ENCODE data around the gene LIMK1. TPM values are rescaled to one million over a fixed set of nuclear protein-coding genes. Genes with fewer than 3 reads are reported as not detected.

LIMK1 gene
- total RNA-seq, 1 donor from 2014 or later: 53.1 TPM

DNA sequence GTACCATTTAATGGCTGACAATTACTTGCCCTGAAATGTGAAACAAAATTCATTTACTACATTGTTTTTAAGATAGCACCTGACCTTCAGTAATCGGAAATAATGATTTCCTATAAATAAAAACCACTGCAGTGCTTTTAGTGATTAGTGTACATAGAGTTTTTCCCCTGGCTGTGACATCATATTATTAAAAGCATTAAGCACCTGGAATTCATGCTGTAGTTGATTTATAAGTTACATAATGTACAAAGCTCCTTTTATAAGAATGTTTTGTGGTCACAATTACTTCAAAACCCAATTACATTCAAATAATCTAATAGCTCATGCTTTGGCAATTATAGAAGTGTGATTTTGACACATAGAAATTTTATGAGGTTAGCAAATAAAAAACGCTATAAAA lies 46.3 kb downstream of the LIMK1 start:
- Histone ChIP-seq H3K4me1 (no peaks in the 10 kb centered on the region), H3K27ac (no peak overlapping the region), H3K36me3 (no peaks in the 10 kb centered on the region), H3K9me3 (no peaks in the 10 kb centered on the region), H3K4me3 (no peak overlapping the region), H3K27me3 (no peaks in the 10 kb centered on the region)
- intact Hi-C loops (cut with DNase I): no loop called here
- TF ChIP-seq, protein P1, sequence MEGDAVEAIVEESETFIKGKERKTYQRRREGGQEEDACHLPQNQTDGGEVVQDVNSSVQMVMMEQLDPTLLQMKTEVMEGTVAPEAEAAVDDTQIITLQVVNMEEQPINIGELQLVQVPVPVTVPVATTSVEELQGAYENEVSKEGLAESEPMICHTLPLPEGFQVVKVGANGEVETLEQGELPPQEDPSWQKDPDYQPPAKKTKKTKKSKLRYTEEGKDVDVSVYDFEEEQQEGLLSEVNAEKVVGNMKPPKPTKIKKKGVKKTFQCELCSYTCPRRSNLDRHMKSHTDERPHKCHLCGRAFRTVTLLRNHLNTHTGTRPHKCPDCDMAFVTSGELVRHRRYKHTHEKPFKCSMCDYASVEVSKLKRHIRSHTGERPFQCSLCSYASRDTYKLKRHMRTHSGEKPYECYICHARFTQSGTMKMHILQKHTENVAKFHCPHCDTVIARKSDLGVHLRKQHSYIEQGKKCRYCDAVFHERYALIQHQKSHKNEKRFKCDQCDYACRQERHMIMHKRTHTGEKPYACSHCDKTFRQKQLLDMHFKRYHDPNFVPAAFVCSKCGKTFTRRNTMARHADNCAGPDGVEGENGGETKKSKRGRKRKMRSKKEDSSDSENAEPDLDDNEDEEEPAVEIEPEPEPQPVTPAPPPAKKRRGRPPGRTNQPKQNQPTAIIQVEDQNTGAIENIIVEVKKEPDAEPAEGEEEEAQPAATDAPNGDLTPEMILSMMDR (IDR thresholded peaks at IDR 0.05): no peak
- DNase-seq (no peak), ATAC-seq (no peak)

DNA sequence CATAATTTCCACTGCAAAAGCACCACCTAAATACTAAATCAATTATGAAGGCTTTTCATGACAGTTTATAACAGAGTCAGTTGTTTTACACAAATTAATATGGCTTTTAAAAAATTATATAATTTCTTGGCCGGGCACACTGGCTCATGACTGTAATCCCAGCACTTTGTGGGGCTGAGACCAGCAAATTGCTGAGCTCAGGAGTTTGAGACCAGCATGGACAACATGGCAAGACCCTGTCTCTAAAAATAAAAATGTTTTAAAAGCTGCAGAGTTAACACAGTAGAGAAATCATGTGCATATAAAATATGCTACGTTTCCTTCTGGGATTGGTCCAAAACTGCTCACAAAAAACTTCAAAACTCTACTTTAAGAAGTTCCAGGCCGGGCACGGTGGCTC lies 46.9 kb downstream of the LIMK1 start:
- H3K4me3 ChIP-seq: no peak overlapping the region
- ATAC-seq: no peak

DNA sequence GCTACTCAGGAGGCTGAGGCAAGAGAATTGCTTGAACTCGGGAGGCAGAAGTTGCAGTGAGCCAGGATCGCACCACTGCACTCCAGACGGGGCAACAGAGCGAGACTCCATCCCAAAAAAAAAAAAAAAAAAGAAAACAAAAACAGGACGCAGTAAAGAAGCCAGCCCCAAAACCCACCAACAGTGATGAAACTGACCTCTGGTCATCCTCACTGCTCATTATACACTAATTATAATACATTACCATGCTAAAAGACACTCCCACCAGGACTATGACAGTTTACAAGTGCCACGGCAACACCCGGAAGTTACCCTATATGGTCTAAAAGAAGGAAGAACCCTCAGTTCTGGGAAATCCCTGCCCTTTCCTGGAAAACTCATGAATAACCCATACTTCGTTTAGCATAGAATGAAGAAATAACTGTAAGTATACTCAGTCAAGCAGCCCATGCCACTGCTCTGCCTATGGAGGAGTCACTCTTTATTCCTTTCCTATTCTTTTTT lies 50.6 kb downstream of the LIMK1 start:
- Histone ChIP-seq H3K27ac (no peak overlapping the region), H3K27me3 (no peaks in the 10 kb centered on the region), H3K9me3 (no peaks in the 10 kb centered on the region), H3K36me3 (no peaks in the 10 kb centered on the region), H3K4me1 (no peaks in the 10 kb centered on the region), H3K4me3 (no peak overlapping the region)
- TF ChIP-seq, protein P1 (IDR thresholded peaks at IDR 0.05): no peak
- intact Hi-C loops (cut with DNase I): no loop called here
- ATAC-seq (peak; percentile 77), DNase-seq (no peak)

More for the DNA sequence above, 46.9 kb downstream of the LIMK1 start:
- DNase-seq: no peak
- Histone ChIP-seq H3K9me3 (no peaks in the 10 kb centered on the region), H3K4me1 (no peaks in the 10 kb centered on the region), H3K36me3 (no peaks in the 10 kb centered on the region), H3K27ac (no peak overlapping the region), H3K27me3 (no peaks in the 10 kb centered on the region)
- TF ChIP-seq, protein P1 (IDR thresholded peaks at IDR 0.05): no peak
- intact Hi-C loops (cut with DNase I): no loop called here

DNA sequence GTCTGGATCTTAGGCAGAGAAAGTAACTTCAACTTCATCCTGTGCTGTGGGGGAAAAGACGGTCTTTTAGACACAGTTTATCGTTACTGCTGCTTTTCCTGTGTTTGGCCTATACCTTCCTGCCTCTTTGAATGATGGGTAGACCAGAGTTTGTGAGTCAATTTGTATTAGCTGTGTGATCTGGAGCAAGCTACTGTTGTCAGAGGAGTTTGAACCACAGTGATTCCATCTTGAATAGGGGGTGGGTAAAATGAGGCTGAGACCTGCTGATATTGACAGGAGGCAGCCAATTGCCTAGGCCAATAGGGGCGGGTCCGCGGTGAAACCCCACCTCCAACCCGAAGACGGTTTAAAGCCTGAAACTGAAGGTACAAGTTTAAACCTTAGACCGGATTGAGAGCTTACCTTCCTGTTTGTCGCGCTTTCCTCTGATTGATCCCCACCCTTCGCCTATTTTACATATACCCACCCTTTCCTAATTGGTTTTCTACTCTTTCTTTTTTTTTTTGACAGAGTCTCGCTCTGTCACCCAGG lies 54.8 kb downstream of the LIMK1 start:
- intact Hi-C loops (cut with DNase I): no loop called here
- Histone ChIP-seq H3K36me3 (no peaks in the 10 kb centered on the region), H3K4me3 (no peak overlapping the region), H3K27me3 (no peaks in the 10 kb centered on the region), H3K4me1 (no peaks in the 10 kb centered on the region), H3K9me3 (no peaks in the 10 kb centered on the region), H3K27ac (no peak overlapping the region)
- no peak for ATAC-seq
- no peak for DNase-seq
- TF ChIP-seq, protein P1 (IDR thresholded peaks at IDR 0.05): no peak

DNA sequence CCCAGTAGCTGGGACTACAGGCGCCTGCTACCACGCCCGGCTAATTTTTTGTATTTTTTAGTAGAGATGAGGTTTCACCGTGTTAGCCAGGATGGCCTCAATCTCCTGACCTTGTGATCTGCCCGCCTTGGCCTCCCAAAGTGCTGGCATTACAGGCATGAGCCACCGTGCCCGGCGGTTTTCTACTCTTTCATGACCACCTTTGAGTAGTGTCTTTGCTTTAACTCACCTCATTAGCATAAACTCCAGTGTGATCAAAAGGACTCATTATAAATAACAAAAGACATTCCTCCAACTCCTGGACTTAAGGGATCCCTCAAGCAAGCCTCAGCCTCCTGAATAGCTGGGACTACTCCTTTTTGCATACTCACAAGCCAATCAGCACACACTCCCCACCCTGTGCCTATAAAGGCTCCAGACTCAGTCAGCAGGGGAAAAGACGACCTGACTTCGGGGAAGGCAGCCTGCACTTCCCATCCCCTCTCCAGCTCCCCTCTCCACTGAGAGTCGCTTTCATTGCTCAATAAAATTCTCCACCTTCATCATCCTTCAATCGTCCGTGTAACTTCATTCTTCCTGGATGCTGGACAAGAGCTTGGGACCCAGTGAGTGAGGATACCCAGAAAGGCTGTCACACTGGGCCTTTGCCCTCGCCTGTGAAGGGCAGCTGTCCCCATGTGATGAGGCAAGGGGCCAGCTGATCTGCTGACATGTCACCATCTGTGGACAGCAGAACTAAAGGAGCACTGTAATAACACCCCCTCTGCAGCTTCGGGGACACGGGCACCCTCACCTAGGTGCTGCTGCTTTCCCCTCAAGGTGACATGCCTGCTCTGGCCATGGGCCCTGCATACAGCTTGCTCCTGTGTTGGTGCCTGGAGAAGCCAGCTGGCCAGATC lies 55.6 kb downstream of the LIMK1 start:
- H3K27ac ChIP-seq: no peak overlapping the region
- no peak for ATAC-seq
- H3K27me3 ChIP-seq: no peaks in the 10 kb centered on the region
- H3K4me1 ChIP-seq: no peaks in the 10 kb centered on the region
- no peak for DNase-seq
- H3K9me3 ChIP-seq: no peaks in the 10 kb centered on the region
- H3K4me3 ChIP-seq: no peak overlapping the region
- TF ChIP-seq, protein P1 (IDR thresholded peaks at IDR 0.05): no peak
- intact Hi-C loops (cut with DNase I): no loop called here
- no peaks in the 10 kb centered on the region for H3K36me3 ChIP-seq
